ENCODE data around the gene ZNF862. TPM values are rescaled to one million over a fixed set of nuclear protein-coding genes. Genes with fewer than 3 reads are reported as not detected.

The ZNF862 gene
- total RNA-seq, 2 experiments from 2014 or later = 7.9 to 9.1 TPM

DNA sequence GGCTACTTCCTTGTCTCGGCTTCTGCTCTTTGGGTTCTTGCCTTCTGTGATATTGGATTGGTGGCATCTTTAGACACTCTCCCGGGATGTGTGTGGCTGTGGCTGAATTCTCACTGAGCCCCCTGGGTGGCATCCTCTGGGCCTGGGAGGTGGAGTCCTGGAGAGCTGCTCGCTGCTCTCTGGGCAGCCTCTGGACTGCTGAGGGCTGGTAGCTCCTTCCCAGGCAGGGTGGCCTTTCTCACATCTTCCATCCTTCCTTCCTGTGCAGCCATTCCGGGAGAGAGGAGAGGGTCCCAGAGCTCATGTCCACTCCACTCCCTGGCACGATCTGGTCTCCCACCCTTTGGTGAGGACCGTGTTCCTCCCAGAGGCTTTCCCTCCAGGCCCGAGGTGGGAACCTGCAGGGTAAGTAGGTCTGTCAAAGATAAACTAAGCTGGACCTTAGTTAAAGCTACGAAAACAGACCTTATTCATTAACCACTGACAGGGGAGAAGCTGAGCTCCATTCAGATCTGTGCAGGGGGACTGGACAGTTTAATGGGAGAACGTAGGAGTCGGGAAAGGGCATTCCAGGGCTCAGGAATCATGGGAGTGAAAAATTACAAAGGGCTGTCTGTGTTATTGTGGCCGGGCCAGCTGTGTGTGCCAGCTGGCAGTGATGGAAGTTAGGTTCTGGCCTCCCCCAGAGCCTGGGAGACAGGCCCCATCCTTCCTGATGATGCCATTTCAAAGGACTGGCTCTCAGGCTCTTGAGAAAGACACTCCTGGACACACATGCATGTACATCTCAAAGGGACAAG is 44.3 kb downstream of the ZNF862 start:
- no peak overlapping the region for H3K27ac ChIP-seq (ENCODE audit: low read depth, low read length, poor library complexity, severe bottlenecking)
- DNase-seq (ENCODE audit: low spot score) = no peak
- no peaks in the 10 kb centered on the region for H3K9me2 ChIP-seq (ENCODE audit: insufficient read depth, low read length)
- H4K20me1 ChIP-seq (ENCODE audit: insufficient read depth, low read length) = no peaks in the 10 kb centered on the region
- TF ChIP-seq CTCF (conservative IDR thresholded peaks at IDR 0.05; ENCODE audit: low read length) (no peak), EZH2phosphoT487 (IDR thresholded peaks at IDR 0.05; ENCODE audit: borderline replicate concordance, low read depth, low read length) (no peak)
- H3K4me1 ChIP-seq (ENCODE audit: insufficient read depth, low read length, poor library complexity, severe bottlenecking) = no peaks in the 10 kb centered on the region
- BruUV-seq (replicated peaks) = no TSS peak
- ChIA-PET CTCF (ENCODE audit: unreplicated experiment) (interaction anchor here (1.4 kb wide), 1 partner anchor 11 kb away, joined by 4 read pairs; no protein-coding TSS in a partner anchor), POLR2A (interaction anchor here (0.5 to 0.6 kb wide), 3 partner anchors 10 to 340 kb away, joined by 3 to 5 read pairs (median 4); no protein-coding TSS in a partner anchor)
- H3K79me2 ChIP-seq (ENCODE audit: insufficient read depth, low read depth, low read length) = no peaks in the 10 kb centered on the region
- H2AFZ ChIP-seq (ENCODE audit: low read length) = no peak overlapping the region
- H3K4me2 ChIP-seq (ENCODE audit: low read length) = no peak overlapping the region
- no peak overlapping the region for H3K4me3 ChIP-seq (ENCODE audit: low read depth, low read length, poor library complexity, severe bottlenecking)
- intact Hi-C loops (cut with micrococcal nuclease; ENCODE audit: unreplicated experiment) = no loop called here
- H3K9me3 ChIP-seq (ENCODE audit: low read length) = no peaks in the 10 kb centered on the region
- no peaks in the 10 kb centered on the region for H3K36me3 ChIP-seq (ENCODE audit: insufficient read depth, low read length)

DNA sequence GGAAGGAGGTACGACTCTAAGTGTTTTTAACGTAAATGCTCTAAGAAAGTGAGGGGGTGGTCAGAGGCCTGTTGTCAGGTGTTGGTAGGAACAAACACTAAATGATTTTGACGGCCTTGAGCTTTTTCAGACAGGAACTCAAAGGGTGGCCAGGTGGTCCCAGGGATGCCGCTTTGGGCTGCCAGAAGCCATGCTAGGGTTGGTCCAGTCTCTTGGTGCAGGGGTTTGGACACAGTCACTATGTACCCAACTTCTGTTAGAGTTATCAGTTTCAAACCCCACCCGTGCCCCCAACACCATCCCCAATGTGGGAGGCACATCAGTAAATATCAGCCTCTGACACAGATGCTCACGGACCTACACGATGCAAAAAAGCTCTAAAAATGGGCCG is 44.9 kb downstream of the ZNF862 start:
- Histone ChIP-seq H2AFZ (ENCODE audit: low read length) (no peak overlapping the region), H3K9me2 (ENCODE audit: insufficient read depth, low read length) (no peaks in the 10 kb centered on the region), H3K79me2 (ENCODE audit: insufficient read depth, low read depth, low read length) (no peaks in the 10 kb centered on the region), H3K27ac (ENCODE audit: low read depth, low read length, poor library complexity, severe bottlenecking) (no peak overlapping the region), H4K20me1 (ENCODE audit: insufficient read depth, low read length) (no peaks in the 10 kb centered on the region), H3K4me3 (ENCODE audit: low read depth, low read length, poor library complexity, severe bottlenecking) (no peak overlapping the region), H3K4me1 (ENCODE audit: insufficient read depth, low read length, poor library complexity, severe bottlenecking) (no peaks in the 10 kb centered on the region), H3K9me3 (ENCODE audit: low read length) (no peaks in the 10 kb centered on the region), H3K4me2 (ENCODE audit: low read length) (no peak overlapping the region), H3K36me3 (ENCODE audit: insufficient read depth, low read length) (no peaks in the 10 kb centered on the region)
- no TSS peak for BruUV-seq (replicated peaks)
- TF ChIP-seq CTCF (conservative IDR thresholded peaks at IDR 0.05; ENCODE audit: low read length) = no peak
- POLR2A ChIA-PET = interaction anchor here (0.6 kb wide), 1 partner anchor 341 kb away, joined by 5 read pairs; no protein-coding TSS in a partner anchor
- intact Hi-C loops (cut with micrococcal nuclease; ENCODE audit: unreplicated experiment) = no loop called here
- CTCF ChIA-PET (ENCODE audit: unreplicated experiment) = interaction anchor here (0.9 to 1.4 kb wide), 2 partner anchors 8 to 12 kb away, joined by 3 to 4 read pairs; no protein-coding TSS in a partner anchor
- DNase-seq (ENCODE audit: low spot score) = no peak

DNA sequence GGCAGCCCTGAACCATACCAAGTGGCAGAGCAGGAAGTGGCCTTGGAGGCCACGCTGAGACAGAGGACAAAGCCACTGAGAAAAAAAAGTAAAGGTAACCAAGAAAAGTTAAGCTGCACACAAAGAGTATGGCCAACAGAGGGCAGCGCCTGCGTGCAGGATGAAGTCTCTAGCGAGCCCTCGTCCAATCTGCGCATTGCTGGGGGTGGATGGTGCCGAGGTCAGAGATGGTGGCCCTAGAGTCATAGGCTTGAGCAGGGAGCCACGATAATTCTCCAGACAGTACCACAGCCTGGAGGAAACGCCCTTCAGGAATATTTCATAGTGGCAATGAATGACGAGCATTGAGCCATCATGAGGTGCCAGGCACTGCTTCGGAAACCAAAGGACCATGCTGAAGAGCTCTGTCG is 45.3 kb downstream of the ZNF862 start:
- Histone ChIP-seq H3K79me2 (ENCODE audit: insufficient read depth, low read depth, low read length) (no peaks in the 10 kb centered on the region), H3K27ac (ENCODE audit: low read depth, low read length, poor library complexity, severe bottlenecking) (no peak overlapping the region), H3K4me1 (ENCODE audit: insufficient read depth, low read length, poor library complexity, severe bottlenecking) (no peaks in the 10 kb centered on the region), H3K4me3 (ENCODE audit: low read depth, low read length, poor library complexity, severe bottlenecking) (no peak overlapping the region), H2AFZ (ENCODE audit: low read length) (no peak overlapping the region), H3K36me3 (ENCODE audit: insufficient read depth, low read length) (no peaks in the 10 kb centered on the region), H3K9me3 (ENCODE audit: low read length) (no peaks in the 10 kb centered on the region), H4K20me1 (ENCODE audit: insufficient read depth, low read length) (no peaks in the 10 kb centered on the region), H3K9me2 (ENCODE audit: insufficient read depth, low read length) (no peaks in the 10 kb centered on the region), H3K4me2 (ENCODE audit: low read length) (no peak overlapping the region)
- peak; percentile 64 for DNase-seq (ENCODE audit: low spot score)
- CTCF ChIA-PET (ENCODE audit: unreplicated experiment) = interaction anchor here (0.9 to 1.4 kb wide), 2 partner anchors 8 to 12 kb away, joined by 3 to 4 read pairs; no protein-coding TSS in a partner anchor
- no TSS peak for BruUV-seq (replicated peaks)
- POLR2A ChIA-PET = no interaction called here
- TF ChIP-seq CTCF (conservative IDR thresholded peaks at IDR 0.05; ENCODE audit: low read length) (peak; percentile 83), EZH2phosphoT487 (IDR thresholded peaks at IDR 0.05; ENCODE audit: borderline replicate concordance, low read depth, low read length) (no peak)
- intact Hi-C loops (cut with micrococcal nuclease; ENCODE audit: unreplicated experiment) = no loop called here
